ENCODE data around the gene GIGYF1.

GRCh38 chr7:100680576-100681271 lies 13.3 kb downstream of the GIGYF1 start:
- TF ChIP-seq CTCF (IDR thresholded peaks at IDR 0.05; ENCODE audit: low read length) (no peak), EZH2 (optimal IDR thresholded peaks at IDR 0.05; ENCODE audit: low read depth, low read length) (no peak), EZH2phosphoT487 (IDR thresholded peaks at IDR 0.05; ENCODE audit: low read length) (no peak)

Data from MM.1S (cell line).